Stomach (tissue), 4 donors: ENCODE measurements around the gene SLBP.

ENCODE experiments used
- POLR2A ChIP-seq, 4 donors: fragments of 450-650 bp; IDR thresholded peaks; one replicate each; pipeline ENCODE4 v1.6.1; 2016; ENCODE audit warnings: antibody characterized with exemption in 4 of 4, control low read depth in 2 of 4, mild to moderate bottlenecking in 1 of 4, moderate library complexity in 1 of 4
- TF ChIP-seq, protein P1 (sequence below), 7 experiments: fragments of 450-650 bp in 4 of 7; fragments of 200-600 bp in 3 of 7; sonication (generic) in 3 of 7; IDR thresholded peaks; one replicate each; pipeline ENCODE4 v1.5.1; 2016 to 2019; ENCODE audit warnings: antibody characterized with exemption in 7 of 7, control low read depth in 2 of 7, mild to moderate bottlenecking in 1 of 7

- TF ChIP-seq, protein P1, sequence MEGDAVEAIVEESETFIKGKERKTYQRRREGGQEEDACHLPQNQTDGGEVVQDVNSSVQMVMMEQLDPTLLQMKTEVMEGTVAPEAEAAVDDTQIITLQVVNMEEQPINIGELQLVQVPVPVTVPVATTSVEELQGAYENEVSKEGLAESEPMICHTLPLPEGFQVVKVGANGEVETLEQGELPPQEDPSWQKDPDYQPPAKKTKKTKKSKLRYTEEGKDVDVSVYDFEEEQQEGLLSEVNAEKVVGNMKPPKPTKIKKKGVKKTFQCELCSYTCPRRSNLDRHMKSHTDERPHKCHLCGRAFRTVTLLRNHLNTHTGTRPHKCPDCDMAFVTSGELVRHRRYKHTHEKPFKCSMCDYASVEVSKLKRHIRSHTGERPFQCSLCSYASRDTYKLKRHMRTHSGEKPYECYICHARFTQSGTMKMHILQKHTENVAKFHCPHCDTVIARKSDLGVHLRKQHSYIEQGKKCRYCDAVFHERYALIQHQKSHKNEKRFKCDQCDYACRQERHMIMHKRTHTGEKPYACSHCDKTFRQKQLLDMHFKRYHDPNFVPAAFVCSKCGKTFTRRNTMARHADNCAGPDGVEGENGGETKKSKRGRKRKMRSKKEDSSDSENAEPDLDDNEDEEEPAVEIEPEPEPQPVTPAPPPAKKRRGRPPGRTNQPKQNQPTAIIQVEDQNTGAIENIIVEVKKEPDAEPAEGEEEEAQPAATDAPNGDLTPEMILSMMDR (IDR thresholded peaks at IDR 0.05) = no peak
- no peak for TF ChIP-seq POLR2A (IDR thresholded peaks at IDR 0.05)
These were observed 6.2 kb upstream of the SLBP start for GRCh38 chr4:1718095-1718850.
